Fibroblast of skin of right quadriceps (primary cell): ENCODE results near the gene ZXDC.

Source experiments
- DNase-seq: peaks from one replicate; pipeline ENCODE4 v3.0.0-alpha.2; 2013

The ZXDC gene

DNA sequence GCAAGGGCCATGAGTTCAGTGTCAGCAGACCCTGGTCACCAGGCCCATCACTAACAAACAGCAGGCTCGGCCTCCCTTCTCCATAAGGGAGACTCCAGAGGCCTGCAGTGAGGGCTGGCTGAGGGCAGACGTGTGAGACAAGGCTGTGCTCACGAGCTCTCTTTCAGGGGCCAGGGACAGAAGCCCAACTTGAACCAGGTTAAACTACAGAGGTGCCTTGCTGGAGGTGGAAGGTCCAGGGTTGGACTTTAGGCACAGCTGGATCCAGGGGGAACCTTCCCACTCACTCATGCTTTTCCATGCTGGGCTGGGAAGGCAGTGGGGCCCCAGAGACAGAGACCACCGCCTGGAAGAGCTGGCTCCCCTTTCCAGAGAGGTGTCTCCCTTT is 62.0 kb downstream of the ZXDC start:
- DNase-seq, result no peak

DNA sequence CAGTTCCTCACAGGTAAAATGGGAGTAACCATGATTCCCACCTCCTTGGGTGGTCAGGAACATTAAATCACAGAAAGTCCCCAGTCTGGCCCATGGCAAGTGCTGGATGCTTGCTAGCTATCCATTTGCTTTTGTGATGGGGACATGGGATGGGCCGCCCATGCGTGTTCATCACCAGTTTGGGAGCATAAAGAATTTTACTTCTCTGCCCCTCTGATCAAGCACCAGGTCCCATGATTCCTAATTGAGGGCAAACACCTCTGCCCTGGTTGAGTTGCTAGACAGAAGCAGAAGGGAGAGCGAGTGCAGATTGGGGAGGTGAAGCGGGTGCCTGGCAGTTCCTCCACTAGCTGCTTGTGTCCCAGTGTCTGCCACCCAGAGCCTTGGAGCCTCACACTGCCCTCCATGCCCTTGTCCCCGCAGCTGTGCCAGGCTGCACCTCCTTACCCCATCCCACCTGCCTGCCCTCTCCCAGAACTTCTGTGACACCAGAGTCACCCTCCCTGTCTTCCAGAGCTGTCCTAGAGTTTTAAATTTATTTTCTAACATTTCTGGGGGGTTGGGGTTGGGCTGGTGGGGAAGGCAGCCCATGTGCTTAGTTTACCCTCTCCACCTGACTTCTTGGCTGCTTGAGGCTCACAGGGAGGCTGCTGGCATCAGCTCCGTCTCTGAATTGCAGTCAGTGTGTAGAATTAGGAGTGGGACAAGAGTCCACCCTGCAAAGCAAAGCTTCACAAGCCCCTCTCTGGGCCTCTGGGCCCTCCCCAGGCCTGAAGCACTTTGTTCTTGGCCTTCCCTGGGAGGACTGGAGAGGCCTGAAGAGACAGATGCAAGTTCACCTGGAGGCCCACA is 62.6 kb downstream of the ZXDC start:
- no peak for DNase-seq

DNA sequence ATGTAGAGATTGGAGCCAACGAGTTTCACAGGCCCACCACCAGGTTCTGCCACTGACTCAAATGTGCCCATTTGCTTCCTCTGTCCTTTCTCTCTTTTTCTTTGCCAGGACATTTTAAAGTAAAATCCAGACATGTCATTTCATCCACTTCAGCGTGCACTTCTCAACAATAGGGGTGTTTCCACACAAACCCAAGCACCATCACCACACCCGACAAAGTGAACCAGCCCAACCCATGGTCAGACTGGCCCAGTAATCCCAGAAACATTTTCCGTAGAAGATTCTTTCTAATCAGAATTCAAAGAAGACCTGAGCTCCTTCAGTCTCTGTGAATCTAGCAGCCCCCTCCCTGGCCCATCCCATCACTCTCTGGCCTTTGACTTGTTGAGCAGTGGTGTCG is 67.6 kb downstream of the ZXDC start:
- DNase-seq, result no peak

DNA sequence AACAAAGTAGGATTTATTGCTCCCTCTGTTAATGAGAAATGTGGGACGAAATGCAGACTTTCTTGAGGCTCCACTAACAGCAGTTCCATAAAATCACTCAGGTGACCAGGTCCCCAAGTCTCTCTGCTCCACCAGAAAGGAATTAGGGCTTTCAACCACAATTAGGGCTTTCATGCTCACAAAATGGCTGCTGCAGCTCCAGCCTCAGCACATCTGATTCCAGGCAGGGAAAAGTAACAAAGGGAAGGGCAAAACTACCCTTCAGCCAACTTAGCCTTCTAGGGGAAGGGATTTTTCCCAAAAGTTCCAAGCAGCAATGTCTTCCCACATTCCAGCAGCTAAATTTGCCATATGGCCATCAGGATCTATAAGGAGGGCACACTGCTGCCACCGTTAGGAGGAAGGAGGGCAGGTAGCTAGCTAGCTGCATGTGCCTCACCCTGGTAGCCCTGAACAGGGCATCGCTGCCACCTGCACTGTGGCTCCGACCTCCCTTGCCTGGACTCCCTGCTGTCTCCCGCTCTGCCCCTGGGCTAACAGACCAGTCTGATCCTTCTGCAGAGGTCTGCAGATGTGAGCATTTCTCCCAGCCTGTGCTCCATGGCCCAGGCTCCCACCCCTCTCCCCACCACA is 68.2 kb downstream of the ZXDC start:
- no peak for DNase-seq

DNA sequence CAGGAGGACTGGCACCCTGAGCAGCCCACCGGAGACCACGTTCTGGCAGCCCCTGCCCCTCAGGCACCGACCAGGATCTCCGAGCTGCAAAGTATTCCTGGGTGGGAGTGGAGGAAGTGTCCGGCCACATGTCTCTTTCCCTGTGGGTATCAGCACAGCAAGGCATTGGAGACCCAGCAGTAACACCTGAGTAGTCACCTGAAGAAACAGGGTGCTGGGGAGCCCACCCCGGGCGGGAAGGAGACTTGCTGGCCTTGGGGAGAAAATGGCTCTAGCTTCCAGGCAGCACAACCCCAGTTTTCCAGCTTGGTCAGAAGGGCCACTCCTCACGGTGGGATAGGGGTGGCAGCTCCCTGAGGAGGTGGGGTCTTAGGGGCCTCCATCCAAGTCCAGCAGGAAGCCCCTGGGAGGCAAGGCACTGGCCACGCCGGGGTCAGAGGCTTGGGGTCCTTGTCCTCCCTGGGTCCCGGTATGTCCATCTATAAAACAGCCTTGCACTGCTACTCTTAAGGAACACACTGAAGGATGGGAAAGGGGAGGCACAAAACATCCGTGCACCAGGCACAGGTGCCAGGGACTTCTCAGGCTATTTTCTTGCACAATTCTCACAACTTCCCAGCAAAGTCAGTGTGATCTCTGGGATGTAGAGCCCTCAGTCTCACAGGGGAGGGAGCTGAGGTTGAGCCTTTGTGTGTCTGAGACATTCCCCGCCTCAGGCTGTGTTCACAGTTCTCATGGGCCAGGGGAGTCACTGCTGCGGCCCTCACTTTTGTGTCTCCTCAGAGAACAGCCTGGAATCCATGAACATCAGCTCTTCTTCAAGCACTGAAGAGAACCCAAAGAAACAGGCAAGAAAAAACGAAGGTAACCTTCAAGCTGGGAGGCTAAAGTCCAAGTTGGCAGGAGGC is 69.0 kb downstream of the ZXDC start:
- no peak for DNase-seq

DNA sequence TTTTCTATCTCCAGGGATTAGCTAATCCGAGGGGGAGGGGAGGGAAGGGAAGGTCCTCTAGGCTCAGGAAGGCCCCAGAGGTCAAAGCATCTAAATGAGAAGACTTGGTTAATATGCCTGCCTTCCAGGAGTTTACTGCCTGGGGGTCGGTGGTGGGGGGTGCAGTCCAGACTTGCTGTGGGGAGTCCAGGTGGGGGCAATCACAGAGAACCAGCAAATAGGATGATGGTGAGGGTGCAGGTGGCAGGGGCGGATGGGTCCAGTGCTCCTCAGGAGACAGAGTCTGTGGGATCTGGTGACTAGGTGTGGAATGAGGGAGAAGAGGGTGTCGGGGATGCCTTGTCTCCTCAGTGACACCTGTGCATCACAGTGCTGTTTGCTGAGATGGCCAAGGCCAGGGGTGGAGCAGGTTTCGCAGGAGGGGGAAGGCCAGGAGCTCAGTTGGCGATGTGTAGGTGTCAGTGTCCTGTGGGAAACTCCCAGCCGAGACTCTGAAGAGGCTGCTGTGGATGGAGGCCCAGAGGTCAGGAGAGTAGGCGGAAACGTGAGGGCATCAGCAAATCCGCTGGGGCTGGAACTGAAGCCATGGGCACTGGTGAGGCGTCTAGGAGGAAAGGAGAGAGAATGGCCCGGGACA is 72.9 kb downstream of the ZXDC start:
- no peak for DNase-seq

DNA sequence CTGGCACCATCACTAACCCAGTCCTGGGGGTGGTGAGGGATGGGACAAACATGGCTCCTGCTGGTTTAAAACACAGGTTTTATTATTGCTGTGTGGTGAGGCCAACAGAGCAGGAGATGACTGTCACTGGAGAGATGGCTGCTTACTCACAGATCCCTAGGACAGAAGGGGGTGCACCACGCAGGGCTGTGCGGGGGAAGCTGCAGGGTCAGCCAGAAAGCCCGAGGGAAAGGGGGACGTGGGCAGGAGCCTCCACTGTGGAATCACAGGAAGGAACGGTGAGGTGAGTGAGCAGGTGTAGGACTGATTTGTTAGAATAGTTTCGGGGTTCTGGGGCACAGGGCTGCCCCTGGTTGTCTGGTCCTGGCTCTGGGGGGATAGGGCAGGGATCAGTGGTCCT is 73.5 kb downstream of the ZXDC start:
- no peak for DNase-seq

DNA sequence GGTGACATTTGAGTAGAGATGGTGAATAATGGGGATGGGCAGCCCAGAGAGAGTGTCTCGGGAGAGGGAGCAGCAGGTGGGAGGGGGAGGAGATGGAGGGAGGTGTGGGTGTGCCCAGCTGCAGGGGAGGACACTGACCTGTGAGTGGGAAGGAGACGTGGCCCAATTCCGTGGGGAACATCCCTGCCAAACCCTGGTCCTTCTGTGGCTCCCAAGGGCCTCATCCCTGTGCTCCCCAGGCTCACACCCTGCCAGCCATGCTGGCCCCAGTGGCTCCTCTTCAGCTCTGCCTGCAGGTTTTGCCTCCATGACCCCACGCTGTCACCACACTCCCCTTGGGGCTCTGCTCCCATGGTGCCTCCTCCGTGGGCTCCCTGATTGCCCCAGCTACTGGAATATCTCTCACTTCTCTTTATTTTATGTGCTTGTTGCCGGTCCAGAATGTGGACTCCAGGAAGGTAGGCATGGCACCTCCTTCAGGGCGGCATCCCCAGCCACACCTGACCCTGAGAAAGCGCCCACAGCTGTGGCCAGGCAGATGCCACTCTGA is 74.0 kb downstream of the ZXDC start:
- DNase-seq, result no peak

DNA sequence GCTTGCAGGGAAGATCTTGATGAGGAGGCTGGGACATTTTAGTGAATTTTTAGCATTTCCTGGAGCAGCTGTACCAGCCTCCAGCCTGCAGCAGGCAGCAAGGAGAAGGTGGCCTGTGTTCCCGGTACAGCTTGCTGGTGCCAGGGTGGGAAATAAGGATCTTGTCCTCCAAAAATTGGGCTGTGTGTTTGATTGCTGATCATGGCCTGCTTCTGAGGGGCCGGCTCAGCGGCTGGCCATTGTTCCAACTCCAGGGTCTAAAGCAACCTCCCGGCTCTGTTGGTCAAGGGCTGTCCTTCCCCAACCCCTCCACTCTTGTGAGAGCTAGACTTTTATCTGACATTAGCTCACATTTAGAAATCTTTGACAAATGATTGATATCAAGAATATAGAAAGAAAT is 75.9 kb downstream of the ZXDC start:
- DNase-seq, result no peak

DNA sequence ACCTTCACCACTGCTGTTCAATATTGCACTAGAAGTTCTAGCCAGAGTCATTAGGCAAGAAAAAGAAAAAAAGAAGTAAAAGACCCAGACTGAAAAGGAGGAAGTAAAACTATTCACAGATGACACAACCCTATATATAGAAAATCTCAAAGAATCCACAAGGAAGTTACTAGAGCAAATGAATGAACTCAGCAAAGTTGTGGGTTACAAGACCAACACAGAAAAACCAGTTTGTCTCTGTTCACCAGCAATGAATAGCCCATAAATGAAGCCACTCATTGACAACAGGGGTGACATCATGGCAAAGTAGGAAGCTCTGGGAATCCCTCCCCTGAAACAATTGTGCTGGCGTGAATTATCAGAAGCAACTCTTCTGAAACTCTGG is 76.3 kb downstream of the ZXDC start:
- no peak for DNase-seq

DNA sequence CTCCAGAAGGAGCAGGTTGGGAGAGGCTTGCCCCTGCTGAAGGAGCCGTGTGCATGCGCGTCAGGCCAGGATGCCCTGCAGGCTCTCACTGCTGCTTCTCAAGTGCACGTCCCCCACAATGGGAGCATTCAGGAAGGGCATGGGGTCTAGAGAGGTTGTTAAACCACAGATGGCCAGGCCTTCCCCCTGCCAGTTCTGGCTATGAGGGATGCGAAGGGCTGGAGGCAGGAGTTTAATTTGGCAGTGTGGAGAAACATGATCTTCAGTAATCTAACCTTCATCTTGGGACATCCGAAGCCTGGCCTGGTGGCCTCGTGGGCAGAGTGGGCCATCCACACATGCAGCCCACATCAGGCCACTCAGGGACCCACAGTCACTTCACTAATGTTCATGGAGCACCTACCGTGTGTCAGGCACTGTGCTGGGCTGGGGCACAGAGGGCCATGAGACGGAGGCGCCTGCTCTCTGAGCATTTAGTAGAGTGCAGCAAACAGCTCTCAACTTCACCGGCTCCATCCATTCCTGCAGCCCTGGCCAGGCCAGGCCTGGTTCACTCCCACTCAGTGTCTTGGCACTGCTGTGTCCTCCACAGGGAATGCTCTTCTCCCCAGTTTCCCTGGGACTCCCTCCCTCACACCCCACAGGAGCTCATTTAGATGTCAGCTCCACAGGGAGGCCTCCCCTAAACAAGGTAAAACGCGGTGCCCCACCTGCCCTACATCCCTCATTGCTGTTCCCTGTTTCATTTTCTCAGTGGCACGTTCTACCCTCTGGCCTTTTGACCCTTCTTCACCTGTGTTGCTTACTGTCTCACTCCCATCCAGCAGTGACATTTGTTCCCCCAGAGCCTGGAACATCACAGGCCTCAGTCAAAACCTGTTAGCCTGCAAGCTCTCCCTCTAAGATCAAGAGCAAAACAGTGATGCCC is 77.0 kb downstream of the ZXDC start:
- no peak for DNase-seq

DNA sequence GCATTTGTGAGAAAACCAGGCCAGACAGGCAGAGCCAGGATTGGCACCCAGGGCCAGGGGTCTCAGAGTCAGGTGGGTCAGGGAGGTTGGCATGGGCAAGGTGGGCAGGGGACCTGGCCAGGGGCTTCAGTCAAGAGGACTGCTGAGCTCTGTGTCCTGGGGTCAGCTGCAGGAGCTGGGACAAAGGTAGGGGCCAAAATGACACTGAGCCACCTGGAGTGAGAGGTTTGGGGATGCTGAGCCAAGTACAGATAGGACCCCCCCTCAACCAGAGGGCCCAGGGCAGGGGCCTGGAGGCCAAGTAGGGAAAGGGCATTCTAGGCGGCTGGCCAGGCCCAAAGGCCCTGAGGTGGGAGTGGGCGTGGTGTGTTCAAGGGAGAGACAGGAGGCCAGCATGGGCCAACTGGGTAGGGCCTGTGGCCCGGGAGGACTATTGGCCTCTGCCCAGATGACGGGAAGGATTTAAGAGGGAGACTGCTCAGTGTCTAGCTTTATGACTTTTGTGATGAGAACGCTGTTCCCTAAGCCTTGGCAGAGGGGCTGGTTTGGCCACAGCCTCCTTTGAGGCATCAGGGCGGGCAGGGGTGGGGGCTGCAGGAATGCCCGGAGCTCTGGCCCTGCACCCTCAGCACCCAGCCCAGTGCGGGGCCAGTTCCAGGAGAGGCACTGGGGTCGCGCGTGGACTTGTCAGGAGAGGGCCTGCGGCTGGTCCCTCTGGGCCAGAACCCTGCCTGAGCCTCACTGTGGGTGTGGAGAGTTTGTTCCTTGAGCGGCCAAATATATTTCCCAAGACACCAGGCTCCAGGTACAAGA is 77.9 kb downstream of the ZXDC start:
- no peak for DNase-seq

DNA sequence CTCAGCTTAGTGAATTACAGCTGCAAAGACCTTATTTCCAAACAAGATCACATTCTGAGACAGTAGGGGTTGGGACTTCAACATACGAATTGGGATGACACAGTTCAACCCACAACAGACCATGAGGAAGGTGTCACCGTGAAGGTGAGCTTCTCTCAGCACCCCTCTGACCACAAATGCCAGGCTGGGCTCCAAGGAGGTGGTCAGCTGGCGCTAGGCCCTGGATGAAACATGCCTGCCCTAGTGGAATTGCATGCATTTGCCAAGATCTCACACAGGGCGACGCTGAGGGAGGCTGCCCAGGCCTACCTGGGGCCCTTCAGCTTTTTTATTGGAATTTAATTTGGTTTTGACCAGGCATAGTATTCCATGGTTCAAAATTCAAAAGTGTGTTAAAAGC is 79.2 kb downstream of the ZXDC start:
- no peak for DNase-seq

DNA sequence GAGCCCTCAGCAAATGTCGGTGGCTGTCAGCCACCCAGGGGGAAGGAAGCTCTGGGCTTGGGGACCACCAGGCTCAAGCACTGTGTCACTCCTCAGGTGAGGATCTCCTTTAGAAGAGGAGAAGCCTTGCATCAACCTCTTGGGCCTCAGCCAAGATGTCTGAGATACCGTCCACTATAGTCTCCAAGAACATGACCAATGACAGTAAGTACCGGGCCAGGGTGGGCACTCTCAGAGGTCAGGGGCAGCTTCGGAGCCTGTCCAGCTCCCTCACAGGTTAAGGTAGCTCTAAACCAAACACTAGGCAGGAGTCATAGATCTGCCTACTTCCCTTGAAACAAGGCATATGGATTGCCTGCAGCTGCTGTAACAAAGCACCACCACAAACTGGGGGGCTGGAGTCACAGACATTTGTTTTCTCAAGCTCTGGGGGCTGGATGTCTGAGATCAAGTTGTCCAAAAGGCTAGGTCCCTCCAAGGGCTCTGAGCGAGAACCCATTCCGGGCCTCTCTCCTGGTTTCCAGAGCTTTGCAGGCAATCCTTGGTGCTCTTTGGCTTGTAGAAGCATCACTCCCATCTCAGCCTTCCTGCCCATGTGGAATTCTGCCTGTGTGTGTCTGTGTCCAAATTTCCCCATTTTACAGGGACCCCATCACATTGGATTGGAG is 79.7 kb downstream of the ZXDC start:
- no peak for DNase-seq

DNA sequence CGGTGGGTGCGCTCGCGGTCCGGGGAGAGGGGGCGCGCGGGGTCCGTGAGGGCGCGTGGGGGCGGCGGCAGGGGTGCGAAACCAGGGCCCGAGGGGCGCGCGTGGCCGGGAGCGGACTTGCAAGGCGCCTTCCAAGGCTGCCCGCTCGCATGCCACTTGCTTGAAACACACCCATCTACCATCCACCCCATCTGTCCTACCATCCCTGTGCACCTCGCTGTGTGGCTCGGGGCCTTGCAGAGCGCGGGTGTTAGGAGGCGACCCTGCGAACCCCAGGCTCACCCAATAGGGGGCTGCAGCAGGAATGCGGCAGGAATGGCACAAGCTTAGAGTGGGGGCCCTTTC is 80.7 kb downstream of the ZXDC start:
- no peak for DNase-seq

DNA sequence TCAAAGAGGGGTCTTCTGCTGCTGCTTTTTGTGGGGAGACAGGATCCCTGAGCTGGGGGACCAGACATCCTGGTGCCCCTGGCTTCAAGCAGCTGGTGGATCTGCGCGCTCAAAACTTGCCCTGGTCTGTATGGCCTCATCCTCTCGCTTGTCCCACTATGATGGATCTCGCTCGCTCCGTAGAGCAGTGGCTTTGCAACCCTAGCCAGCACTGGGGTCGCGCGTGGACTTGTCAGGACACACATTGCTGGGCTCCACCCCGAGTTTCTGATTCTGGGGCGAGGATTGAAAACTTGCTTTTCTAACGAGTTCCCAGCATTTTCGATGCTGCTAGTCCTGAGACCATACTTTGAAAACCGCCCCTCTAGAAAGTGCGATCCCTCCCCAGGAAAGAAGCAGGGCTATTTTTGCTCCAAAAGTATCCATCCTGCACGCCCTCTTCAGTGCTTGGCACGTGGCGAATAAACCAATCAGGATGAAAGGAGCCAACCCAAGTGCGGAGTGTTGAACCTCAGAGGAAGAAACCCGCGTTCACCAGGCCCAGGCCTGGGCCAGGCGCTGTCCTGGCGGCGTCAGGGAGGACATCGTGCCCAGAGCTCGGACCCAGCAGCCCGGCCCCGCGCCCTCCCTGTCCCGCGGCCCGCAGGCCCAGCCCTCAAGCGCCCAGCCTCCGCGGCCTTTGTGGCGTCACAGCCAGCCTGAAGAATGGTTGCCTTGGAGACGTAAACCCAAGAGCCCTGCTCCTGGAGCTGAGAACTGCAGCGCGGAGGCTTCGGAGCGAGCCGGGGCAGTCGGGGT is 81.3 kb downstream of the ZXDC start, which contains the start of gene CFAP100:
TSS of gene CFAP100 (plus strand) at position 731 of the 798 bp plus-strand sequence. CDS start 1,092 bp downstream, outside the sequence.
- no peak for DNase-seq

DNA sequence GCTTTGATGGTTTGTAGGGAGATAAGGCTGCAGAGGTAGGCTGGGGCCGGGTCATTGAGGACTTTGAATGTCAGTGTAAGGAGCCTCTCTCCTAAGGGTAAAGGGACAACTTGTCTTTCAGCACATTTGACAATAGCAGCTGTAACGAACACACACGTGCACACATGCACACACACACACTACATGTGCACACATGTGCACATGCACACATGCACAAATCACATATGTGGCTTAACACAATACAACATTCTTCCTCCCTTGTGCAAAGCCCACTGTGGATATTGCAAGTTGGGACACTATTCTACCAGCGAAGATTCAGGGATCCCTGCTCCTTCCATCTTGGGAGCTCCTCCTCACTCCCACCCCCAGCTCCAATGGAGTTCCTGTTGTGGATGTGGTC is 82.1 kb downstream of the ZXDC start:
- no peak for DNase-seq

DNA sequence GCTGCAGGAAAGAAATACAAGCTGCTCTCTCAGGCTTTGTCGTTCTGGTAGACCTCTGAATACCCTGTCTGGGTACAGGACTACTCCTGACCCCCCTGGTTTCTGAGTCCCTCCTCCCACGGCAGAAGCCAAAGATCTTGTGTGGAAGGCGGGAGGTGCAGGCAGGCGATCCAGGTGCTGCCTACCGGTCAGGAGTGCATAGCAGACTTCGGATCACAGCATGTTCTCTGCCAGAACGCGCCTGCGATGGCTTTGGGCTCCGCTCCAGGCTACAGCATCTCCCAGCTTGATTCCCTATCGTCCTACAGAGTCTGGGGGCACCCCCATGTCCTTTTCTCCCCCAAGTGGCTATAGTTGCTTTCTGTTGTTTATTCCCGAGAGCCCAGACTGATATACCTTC is 83.4 kb downstream of the ZXDC start:
- no peak for DNase-seq

DNA sequence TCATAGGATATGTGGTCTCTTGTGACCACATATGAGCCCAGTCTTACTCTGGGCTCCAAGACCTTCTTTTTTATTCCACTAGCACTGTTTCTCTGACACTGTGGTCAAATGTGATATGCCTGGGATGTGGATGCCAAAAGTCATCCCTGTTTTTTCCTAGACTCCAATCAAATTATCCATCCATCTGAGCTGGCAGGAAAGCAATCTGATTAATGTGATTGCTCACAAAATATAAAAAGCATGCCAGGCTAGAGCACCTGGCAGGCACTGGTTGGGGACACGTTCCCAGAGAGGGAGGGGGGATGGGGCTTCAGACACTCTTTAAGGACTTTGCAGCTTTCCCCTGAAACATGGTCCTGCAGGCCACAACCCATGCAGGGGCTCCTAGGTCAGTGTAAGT is 84.1 kb downstream of the ZXDC start:
- DNase-seq, result no peak
